ENCODE data around the gene IGF2R. TPM values are rescaled to one million over a fixed set of nuclear protein-coding genes. Genes with fewer than 3 reads are reported as not detected.

Gene IGF2R
- total and polyA plus RNA-seq, 9 donors, result 29.3 to 116 (median 49.2) TPM

- H3K9me3 ChIP-seq, result no peaks in the 10 kb centered on the region
- H3K27ac ChIP-seq, result no peak overlapping the region
- 83 to 93% (median 85%) methylated on average over 22 to 23 of the region's 23 CpGs for WGBS, 3 donors
- TF ChIP-seq CTCF (IDR thresholded peaks at IDR 0.05) (no peak), EP300 (IDR thresholded peaks at IDR 0.05) (no peak), POLR2A (IDR thresholded peaks at IDR 0.05) (no peak)
- H3K27me3 ChIP-seq, result no peaks in the 10 kb centered on the region
- H3K4me3 ChIP-seq, result no peak overlapping the region
- intact Hi-C loops (cut with DNase I), result no loop called here
- no peak for DNase-seq
- H3K36me3 ChIP-seq, result no peaks in the 10 kb centered on the region
- no peaks in the 10 kb centered on the region for H3K4me1 ChIP-seq (ENCODE audit: insufficient read depth)
Measured at GRCh38 chr6:160101277-160102205, 132.7 kb downstream of the IGF2R start.

- Histone ChIP-seq H3K4me3 (no peak overlapping the region), H3K27ac (no peak overlapping the region), H3K4me1 (ENCODE audit: insufficient read depth) (no peaks in the 10 kb centered on the region), H3K27me3 (no peaks in the 10 kb centered on the region), H3K9me3 (no peaks in the 10 kb centered on the region), H3K36me3 (no peaks in the 10 kb centered on the region)
- TF ChIP-seq EP300 (IDR thresholded peaks at IDR 0.05), result no peak
- TF ChIP-seq POLR2A (IDR thresholded peaks at IDR 0.05), result no peak
- no peak for TF ChIP-seq CTCF (IDR thresholded peaks at IDR 0.05)
- intact Hi-C loops (cut with DNase I), result no loop called here
- WGBS, 3 donors, result 93 to 95% (median 94%) methylated on average over 16 of the region's 16 CpGs
- DNase-seq, result no peak
Measured at GRCh38 chr6:160102399-160102798, 133.5 kb downstream of the IGF2R start.

- Histone ChIP-seq H3K4me1 (ENCODE audit: insufficient read depth) (no peaks in the 10 kb centered on the region), H3K4me3 (no peak overlapping the region), H3K36me3 (no peaks in the 10 kb centered on the region), H3K27me3 (no peaks in the 10 kb centered on the region), H3K27ac (no peak overlapping the region), H3K9me3 (no peaks in the 10 kb centered on the region)
- no peak for TF ChIP-seq POLR2A (IDR thresholded peaks at IDR 0.05)
- no peak for TF ChIP-seq CTCF (IDR thresholded peaks at IDR 0.05)
- no peak for TF ChIP-seq EP300 (IDR thresholded peaks at IDR 0.05)
- WGBS, 3 donors, result 88 to 90% (median 89%) methylated on average over 14 of the region's 14 CpGs
- intact Hi-C loops (cut with DNase I), result no loop called here
- DNase-seq, result no peak
Measured at GRCh38 chr6:160102956-160103824, 134.3 kb downstream of the IGF2R start.

GRCh38 chr6:160103825-160104100 is 134.9 kb downstream of the IGF2R start:
- H3K4me1 ChIP-seq (ENCODE audit: insufficient read depth), result no peaks in the 10 kb centered on the region
- H3K27ac ChIP-seq, result no peak overlapping the region
- DNase-seq, result no peak
- WGBS, 3 donors, result 72 to 75% (median 75%) methylated on average over 7 of the region's 7 CpGs
- H3K36me3 ChIP-seq, result no peaks in the 10 kb centered on the region
- TF ChIP-seq EP300 (IDR thresholded peaks at IDR 0.05), result no peak
- no peak for TF ChIP-seq CTCF (IDR thresholded peaks at IDR 0.05)
- TF ChIP-seq POLR2A (IDR thresholded peaks at IDR 0.05), result no peak
- no peaks in the 10 kb centered on the region for H3K9me3 ChIP-seq
- no peak overlapping the region for H3K4me3 ChIP-seq
- intact Hi-C loops (cut with DNase I), result no loop called here
- no peaks in the 10 kb centered on the region for H3K27me3 ChIP-seq
